T-helper 1 cell treated with Interleukin-12 subunit alpha and Interleukin-12 subunit beta and Interleukin-4 antibody, amounts not matched to agents 30 μg/mL and 1 μg/mL, for 36 hours (primary cell): ENCODE data around the gene DNAH10.
A peak's percentile ranks its signal among the peaks of the same experiment; 100 is the strongest.

ENCODE experiments used
- H3K27ac Mint-ChIP-seq: one replicate; pipeline ENCODE4 v1.8.0; 2021; ENCODE audit warnings: mild to moderate bottlenecking, mixed read lengths
- H3K27me3 Mint-ChIP-seq: one replicate; pipeline ENCODE4 v1.8.0; 2021; ENCODE audit warnings: low read depth, mixed read lengths
- H3K36me3 Mint-ChIP-seq: one replicate; pipeline ENCODE4 v1.8.0; 2021; ENCODE audit warnings: low read depth, mixed read lengths
- H3K4me1 Mint-ChIP-seq: one replicate; pipeline ENCODE4 v1.8.0; 2021; ENCODE audit warnings: low read depth, mixed read lengths
- H3K4me3 Mint-ChIP-seq: one replicate; pipeline ENCODE4 v1.8.0; 2021; ENCODE audit warnings: mild to moderate bottlenecking, moderate library complexity, mixed read lengths
- H3K9me3 Mint-ChIP-seq: one replicate; pipeline ENCODE4 v1.8.0; 2021; ENCODE audit warnings: mixed read lengths

The DNAH10 gene

GRCh38 chr12:123936471-123936870, 174.4 kb downstream of the DNAH10 start:
- H3K27ac Mint-ChIP-seq, result peak overlapping the region; percentile 72
- H3K27me3 Mint-ChIP-seq, result peaks cover 12% of the 10 kb centered on the region
- H3K9me3 Mint-ChIP-seq, result no peaks in the 10 kb centered on the region
- peak overlapping the region; percentile 49 for H3K4me3 Mint-ChIP-seq
- peaks cover 38% of the 10 kb centered on the region for H3K4me1 Mint-ChIP-seq
- peaks cover 11% of the 10 kb centered on the region for H3K36me3 Mint-ChIP-seq

GRCh38 chr12:123936956-123937706, 175.0 kb downstream of the DNAH10 start:
- H3K9me3 Mint-ChIP-seq, result no peaks in the 10 kb centered on the region

GRCh38 chr12:123937707-123938591, 175.8 kb downstream of the DNAH10 start:
- Mint-ChIP-seq H3K36me3 (peaks cover 19% of the 10 kb centered on the region), H3K27ac (peak overlapping the region; percentile 78), H3K4me1 (peaks cover 26% of the 10 kb centered on the region), H3K9me3 (no peaks in the 10 kb centered on the region), H3K27me3 (no peaks in the 10 kb centered on the region), H3K4me3 (peak overlapping the region; percentile 58)

More at GRCh38 chr12:123936956-123937706, 175.0 kb downstream of the DNAH10 start:
- H3K4me3 Mint-ChIP-seq, result peak overlapping the region; percentile 58
- peak overlapping the region; percentile 78 for H3K27ac Mint-ChIP-seq
- H3K36me3 Mint-ChIP-seq, result peaks cover 17% of the 10 kb centered on the region
- peaks cover 32% of the 10 kb centered on the region for H3K4me1 Mint-ChIP-seq
- H3K27me3 Mint-ChIP-seq, result peaks cover 6% of the 10 kb centered on the region

- no peaks in the 10 kb centered on the region for H3K27me3 Mint-ChIP-seq
- peaks cover 19% of the 10 kb centered on the region for H3K36me3 Mint-ChIP-seq
- no peaks in the 10 kb centered on the region for H3K9me3 Mint-ChIP-seq
- peak overlapping the region; percentile 78 for H3K27ac Mint-ChIP-seq
- peaks cover 26% of the 10 kb centered on the region for H3K4me1 Mint-ChIP-seq
- peak overlapping the region; percentile 58 for H3K4me3 Mint-ChIP-seq
These were observed 176.8 kb downstream of the DNAH10 start for GRCh38 chr12:123938679-123939480.

- Mint-ChIP-seq H3K27me3 (no peaks in the 10 kb centered on the region), H3K27ac (no peak overlapping the region), H3K4me3 (no peak overlapping the region), H3K4me1 (peaks cover 26% of the 10 kb centered on the region), H3K9me3 (no peaks in the 10 kb centered on the region), H3K36me3 (peaks cover 19% of the 10 kb centered on the region)
These were observed 177.9 kb downstream of the DNAH10 start for GRCh38 chr12:123939716-123940626.

- peaks cover 26% of the 10 kb centered on the region for H3K4me1 Mint-ChIP-seq
- H3K27me3 Mint-ChIP-seq, result no peaks in the 10 kb centered on the region
- H3K9me3 Mint-ChIP-seq, result no peaks in the 10 kb centered on the region
- peaks cover 19% of the 10 kb centered on the region for H3K36me3 Mint-ChIP-seq
- H3K27ac Mint-ChIP-seq, result no peak overlapping the region
- H3K4me3 Mint-ChIP-seq, result no peak overlapping the region
These were observed 178.5 kb downstream of the DNAH10 start for GRCh38 chr12:123940627-123940966.

GRCh38 chr12:123941000-123941399, 178.9 kb downstream of the DNAH10 start:
- Mint-ChIP-seq H3K4me3 (no peak overlapping the region), H3K36me3 (peaks cover 19% of the 10 kb centered on the region), H3K9me3 (no peaks in the 10 kb centered on the region), H3K27me3 (no peaks in the 10 kb centered on the region), H3K27ac (no peak overlapping the region), H3K4me1 (peaks cover 26% of the 10 kb centered on the region)

- H3K4me1 Mint-ChIP-seq, result peaks cover 20% of the 10 kb centered on the region
- H3K27me3 Mint-ChIP-seq, result no peaks in the 10 kb centered on the region
- H3K27ac Mint-ChIP-seq, result no peak overlapping the region
- peaks cover 13% of the 10 kb centered on the region for H3K36me3 Mint-ChIP-seq
- H3K4me3 Mint-ChIP-seq, result no peak overlapping the region
- no peaks in the 10 kb centered on the region for H3K9me3 Mint-ChIP-seq
These were observed 179.6 kb downstream of the DNAH10 start for GRCh38 chr12:123941624-123942237.

GRCh38 chr12:123942238-123942653, 180.1 kb downstream of the DNAH10 start:
- Mint-ChIP-seq H3K27ac (no peak overlapping the region), H3K9me3 (no peaks in the 10 kb centered on the region)

GRCh38 chr12:123942911-123943648, 181.0 kb downstream of the DNAH10 start:
- Mint-ChIP-seq H3K4me1 (peaks cover 11% of the 10 kb centered on the region), H3K36me3 (peaks cover 8% of the 10 kb centered on the region), H3K9me3 (no peaks in the 10 kb centered on the region), H3K27me3 (no peaks in the 10 kb centered on the region), H3K27ac (no peak overlapping the region), H3K4me3 (no peak overlapping the region)

More at GRCh38 chr12:123942238-123942653, 180.1 kb downstream of the DNAH10 start:
- Mint-ChIP-seq H3K36me3 (peaks cover 13% of the 10 kb centered on the region), H3K27me3 (no peaks in the 10 kb centered on the region), H3K4me1 (peaks cover 20% of the 10 kb centered on the region), H3K4me3 (no peak overlapping the region)

GRCh38 chr12:123943816-123944215, 181.7 kb downstream of the DNAH10 start:
- Mint-ChIP-seq H3K27me3 (no peaks in the 10 kb centered on the region), H3K4me1 (peaks cover 4% of the 10 kb centered on the region), H3K9me3 (no peaks in the 10 kb centered on the region), H3K36me3 (peaks cover 8% of the 10 kb centered on the region), H3K4me3 (no peak overlapping the region), H3K27ac (no peak overlapping the region)

GRCh38 chr12:123944696-123945095, 182.6 kb downstream of the DNAH10 start:
- Mint-ChIP-seq H3K27me3 (no peaks in the 10 kb centered on the region), H3K4me3 (no peak overlapping the region), H3K4me1 (no peaks in the 10 kb centered on the region), H3K9me3 (no peaks in the 10 kb centered on the region), H3K36me3 (peaks cover 8% of the 10 kb centered on the region), H3K27ac (no peak overlapping the region)
